DMS114 treated with DMSO at 0.1 percent for 48 hours (cell line): ENCODE results near the gene SRPK2.
"Not testable (repeated sequence)": the region's sequence is repeated elsewhere in the genome, so short reads cannot be mapped to it uniquely, and the experiment has no call there.

Experiments
- DNase-seq: peaks from one replicate; lab custom pipeline; 2025; ENCODE audit not compliant: unreplicated experiment; lab: John Stamatoyannopoulos, UW

The SRPK2 gene

DNA sequence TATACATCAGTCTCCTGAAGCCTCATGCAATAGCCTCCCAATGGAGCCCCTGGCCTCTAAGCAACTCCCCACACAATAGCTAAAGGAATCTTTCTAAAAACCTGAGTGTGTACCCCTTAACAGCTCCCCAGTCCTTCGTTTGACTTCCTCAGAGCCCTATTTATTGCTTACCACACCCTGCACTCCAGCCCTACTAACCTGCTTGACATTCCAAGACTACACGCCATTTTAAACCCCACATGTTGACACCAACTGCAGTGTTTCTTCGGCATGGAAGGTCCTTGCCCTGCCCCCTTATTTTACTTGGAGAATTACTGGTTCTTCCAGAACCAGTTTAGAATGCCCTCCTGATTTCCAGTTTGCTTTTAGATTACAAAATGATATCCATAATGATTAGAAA lies 10.8 kb downstream of the SRPK2 start:
- DNase-seq: no peak

DNA sequence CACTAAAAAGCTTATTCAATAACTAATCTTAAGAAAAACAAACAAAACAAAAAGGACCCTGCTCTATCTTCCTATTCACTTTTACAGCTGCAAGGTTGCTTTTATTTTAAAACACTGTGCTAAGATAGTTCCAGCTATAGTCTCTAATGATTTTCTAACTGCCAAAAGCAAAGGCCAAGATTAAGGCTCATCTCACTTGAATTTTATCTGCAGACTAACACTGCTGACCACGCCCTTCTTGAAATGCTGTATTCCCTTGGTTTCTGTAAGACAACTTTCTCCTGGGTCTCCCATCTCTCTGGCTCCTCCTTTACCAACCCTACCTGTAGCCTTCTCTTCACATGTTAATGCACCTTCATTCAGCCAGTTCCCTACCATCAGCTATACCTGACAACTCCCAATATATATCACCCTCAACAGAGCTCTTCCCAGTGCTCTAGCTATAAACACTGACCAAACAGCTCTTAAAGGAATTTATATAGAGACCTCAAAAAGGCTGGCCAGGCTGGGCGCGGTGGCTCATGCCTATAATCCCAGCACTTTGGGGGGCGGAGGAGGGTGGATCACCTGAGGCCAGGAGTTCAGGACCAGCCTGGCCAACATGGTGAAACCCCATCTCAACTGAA lies 11.7 kb downstream of the SRPK2 start:
- no peak for DNase-seq

- no peak for DNase-seq
Observed at GRCh38 chr7:105369944-105370343, 18.8 kb downstream of the SRPK2 start.

GRCh38 chr7:105367458-105367857 lies 21.3 kb downstream of the SRPK2 start:
- no peak for DNase-seq

DNA sequence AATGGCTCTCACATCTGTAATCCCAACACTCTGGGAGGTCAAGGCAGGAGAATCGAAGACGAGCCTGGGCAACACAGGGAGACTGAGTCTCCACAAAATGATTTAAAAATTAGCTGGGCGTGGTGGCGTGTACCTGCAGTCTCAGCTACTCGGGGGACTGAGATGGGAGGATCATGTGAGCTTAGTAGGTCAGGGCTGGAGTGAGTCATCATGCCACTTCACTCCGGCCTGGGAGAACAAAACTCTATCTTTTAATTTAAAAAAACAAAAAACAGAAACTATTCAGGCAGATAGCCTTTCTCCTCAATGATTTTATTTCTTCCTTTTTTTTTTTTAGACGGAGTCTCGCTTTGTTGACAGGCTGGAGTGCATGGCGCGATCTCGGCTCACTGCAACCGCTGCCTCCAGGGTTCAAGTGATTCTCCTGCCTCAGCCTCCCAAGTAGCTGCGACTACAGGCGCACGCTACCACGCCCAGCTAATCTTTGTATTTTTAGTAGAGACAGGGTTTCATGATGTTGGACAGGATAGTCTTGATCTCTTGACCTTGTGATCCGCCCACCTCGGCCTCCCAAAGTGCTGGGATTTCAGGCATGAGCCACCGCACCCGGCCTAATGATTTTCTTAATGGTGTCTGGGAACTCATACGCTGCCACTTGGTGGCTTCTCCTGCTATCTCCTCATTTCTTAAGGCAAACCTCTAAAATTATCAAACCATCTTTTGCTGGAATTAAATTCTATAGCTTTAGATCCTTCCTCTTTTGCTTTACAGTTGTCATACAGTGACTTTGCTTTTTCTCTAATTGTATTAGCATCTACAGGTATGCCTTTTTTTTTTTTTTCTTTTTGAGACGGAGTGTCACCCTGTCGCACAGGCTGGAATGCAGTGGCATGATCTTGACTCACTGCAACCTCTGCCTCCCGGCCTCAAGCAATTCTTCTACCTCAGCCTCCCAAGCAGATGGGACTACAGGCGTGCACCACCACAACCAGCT lies 22.9 kb downstream of the SRPK2 start:
- no peak for DNase-seq

DNA sequence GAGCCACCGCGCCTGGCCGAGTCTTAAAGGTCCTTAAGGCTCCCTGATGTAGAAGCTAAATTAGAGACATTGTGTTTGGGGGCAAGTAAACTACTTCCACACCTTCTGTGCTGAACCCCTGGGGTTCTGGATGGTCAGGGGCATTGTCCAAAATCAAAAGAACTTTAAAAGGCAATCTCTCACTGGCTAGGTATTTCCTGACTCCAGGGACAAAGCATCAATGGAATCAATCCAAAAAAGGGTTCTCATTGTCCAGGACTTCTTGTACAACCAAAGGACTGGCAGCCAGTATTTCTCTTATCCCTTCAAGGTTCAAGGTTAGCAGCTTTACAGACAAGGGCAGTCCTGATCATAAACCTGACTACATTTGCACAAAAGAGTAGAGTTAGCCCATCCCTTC lies 24.0 kb downstream of the SRPK2 start:
- DNase-seq: no peak

DNA sequence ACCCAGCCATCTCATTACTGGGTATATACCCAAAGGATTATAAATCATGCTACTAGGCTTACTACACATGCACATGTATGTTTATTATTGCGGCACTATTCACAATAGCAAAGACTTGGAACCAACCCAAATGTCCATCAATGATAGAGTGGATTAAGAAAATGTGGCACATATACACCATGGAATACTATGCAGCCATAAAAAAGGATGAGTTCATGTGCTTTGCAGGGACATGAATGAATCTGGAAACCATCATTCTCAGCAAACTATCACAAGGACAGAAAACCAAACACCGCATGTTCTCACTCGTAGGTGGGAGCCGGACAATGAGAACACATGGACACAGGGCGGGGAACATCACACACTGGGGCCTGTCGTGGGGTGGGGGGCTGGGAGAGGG lies 25.1 kb downstream of the SRPK2 start:
- not testable (repeated sequence) for DNase-seq

- not testable (repeated sequence) for DNase-seq
Observed at GRCh38 chr7:105362685-105363084, 26.0 kb downstream of the SRPK2 start.

DNA sequence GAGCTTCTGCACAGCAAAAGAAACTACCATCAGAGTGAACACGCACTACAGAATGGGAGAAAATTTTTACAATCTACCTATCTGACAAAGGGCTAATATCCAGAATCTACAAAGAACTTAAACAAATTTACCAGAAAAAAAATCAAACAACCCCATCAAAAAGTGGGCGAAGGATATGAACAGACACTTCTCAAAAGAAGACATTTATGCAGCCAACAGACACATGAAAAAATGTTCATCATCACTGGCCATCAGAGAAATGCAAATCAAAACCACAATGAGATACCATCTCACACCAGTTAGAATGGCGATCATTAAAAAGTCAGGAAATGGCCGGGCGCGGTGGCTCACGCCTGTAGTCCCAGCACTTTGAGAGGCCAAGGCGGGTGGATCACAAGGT lies 26.7 kb downstream of the SRPK2 start:
- DNase-seq: not testable (repeated sequence)

DNA sequence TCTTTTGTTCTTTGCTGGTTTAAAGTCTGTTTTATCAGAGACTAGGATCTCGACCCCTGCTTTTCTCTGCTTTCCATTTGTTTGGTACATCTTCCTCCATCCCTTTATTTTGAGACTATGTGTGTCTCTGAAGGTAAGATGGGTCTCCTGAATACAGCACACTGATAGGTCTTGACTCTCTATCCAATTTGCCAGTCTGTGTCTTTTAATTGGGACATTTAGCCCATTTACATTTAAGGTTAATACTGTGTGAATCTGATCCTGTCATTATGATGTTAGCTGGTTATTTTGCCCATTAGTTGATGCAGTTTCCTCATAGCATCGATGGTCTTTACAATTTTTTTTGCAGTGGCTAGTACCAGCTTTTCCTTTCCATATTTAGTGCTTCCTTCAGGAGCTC lies 28.6 kb downstream of the SRPK2 start:
- not testable (repeated sequence) for DNase-seq

DNA sequence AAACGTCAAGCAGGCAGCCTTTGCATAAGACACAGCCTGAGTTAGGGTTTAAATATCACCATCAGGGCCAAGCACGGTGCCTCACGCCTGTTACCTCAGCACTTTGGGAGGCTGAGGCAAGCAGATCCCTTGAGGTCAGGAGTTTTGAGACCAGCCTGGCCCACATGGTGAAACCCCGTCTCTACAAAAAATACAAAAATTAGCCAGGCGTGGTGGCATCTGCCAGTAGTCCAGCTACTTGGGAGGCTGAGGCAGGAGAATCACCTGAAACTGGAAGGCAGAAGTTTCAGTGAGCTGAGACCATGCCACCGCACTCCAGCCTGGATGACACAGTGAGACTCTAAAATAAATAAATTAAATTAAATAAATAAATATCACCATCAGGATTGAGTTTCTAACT lies 33.0 kb downstream of the SRPK2 start:
- DNase-seq: no peak

GRCh38 chr7:105354383-105354782 lies 34.3 kb downstream of the SRPK2 start:
- DNase-seq: no peak

DNA sequence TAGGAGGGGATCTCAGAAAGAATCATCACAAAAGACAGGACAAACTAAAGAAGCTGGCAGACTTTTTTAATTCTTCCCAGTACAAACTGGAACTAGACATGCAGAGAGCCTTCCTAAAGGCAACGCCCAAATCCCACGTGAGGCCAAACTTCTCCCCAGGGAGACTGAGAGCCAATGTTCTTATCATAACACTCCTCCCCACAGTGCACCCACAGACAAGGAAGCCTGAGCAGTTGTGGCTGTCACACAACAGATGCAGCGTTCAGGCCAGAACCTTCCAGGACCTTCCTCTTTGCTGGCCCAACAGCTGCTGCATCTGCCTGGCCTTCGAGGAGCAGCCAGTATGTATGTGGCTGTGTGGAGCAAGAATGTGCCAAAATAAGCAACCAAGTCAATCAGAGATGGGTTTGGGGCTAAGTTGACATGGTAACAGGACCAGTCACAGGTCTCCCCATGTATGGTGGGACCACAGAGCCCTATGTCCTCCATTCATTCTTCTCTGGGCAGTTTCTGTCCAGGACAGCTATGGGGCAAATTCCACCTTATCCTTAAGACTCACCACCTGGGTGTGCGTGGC lies 34.9 kb downstream of the SRPK2 start:
- DNase-seq: no peak

GRCh38 chr7:105352901-105353668 lies 35.6 kb downstream of the SRPK2 start:
- DNase-seq: no peak

- DNase-seq: no peak
Observed at GRCh38 chr7:105352018-105352612, 36.6 kb downstream of the SRPK2 start.

DNA sequence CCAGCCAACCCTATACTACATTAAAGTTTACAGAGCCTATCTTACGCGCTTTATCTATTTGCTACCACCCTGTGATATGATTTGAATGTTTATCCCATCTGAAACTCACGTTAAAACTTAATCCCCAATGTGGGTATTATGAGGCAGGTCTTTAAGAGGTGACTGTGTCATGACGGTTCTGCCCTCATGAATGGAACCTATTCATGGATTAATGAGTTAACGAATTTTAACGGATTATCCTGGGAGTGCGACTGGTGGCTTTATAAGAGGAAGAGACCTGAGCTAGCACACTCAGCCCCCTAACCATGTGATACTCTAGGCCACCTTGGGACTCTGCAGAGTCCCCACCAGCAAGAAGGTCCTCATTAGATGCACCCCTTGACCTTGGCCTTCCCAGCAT lies 37.8 kb downstream of the SRPK2 start:
- DNase-seq: no peak

GRCh38 chr7:105348177-105348576 lies 40.5 kb downstream of the SRPK2 start:
- DNase-seq: not testable (repeated sequence)

- DNase-seq: no peak
Observed at GRCh38 chr7:105346593-105347322, 42.0 kb downstream of the SRPK2 start.

DNA sequence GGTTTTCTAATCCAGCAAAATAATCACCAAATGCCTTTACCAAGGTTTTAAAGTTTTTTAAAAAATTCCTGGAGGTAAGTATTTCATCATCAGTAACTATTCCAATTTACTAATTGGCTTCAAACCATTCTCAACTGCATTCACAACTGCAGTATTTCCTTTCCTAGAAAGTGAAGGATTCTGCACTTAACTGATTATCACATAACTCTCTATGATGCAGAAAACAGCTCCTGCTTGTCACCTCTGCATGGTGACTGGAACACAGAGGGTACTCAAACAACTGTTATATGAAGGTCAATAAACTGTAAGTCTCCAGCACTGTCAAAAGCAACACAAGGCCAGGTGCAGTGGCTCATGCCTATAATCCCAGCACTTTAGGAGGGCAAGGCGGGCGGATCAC lies 42.6 kb downstream of the SRPK2 start:
- DNase-seq: no peak

- no peak for DNase-seq
Observed at GRCh38 chr7:105345725-105346124, 43.0 kb downstream of the SRPK2 start.
